OCI-LY7 (cell line): Measurements from ENCODE around the gene ATP9B. TPM values are rescaled to one million over a fixed set of nuclear protein-coding genes. Genes with fewer than 3 reads are reported as not detected.

ENCODE experiments used
- BruUV-seq: library from RNA; stranded (reverse); fragments of 400-500 nt; replicated peaks from 2 replicates; lab custom pipeline; 2021; lab: Mats Ljungman, UMichigan
- CTCF ChIA-PET: fragments of 300-600 bp; sonication (Branson Sonifier 250); formaldehyde crosslinking; loops from one replicate; lab custom pipeline; 2022; ENCODE audit warnings: antibody characterized with exemption; ENCODE audit not compliant: unreplicated experiment; lab: Charles Lee
- POLR2A ChIA-PET: fragments of 300-600 bp; sonication (Branson Sonifier 250); formaldehyde crosslinking; loops from one replicate; lab custom pipeline; 2022; ENCODE audit warnings: antibody characterized with exemption; lab: Charles Lee
- DNase-seq: peaks from one replicate; pipeline ENCODE4 v3.0.0-alpha.2; 2015; ENCODE audit warnings: low spot score
- H2AFZ ChIP-seq: fragments of 200-600 bp; sonication (generic), shearing (Covaris generic); 2 replicates; pipeline ENCODE4 v1.6.1; 2014; ENCODE audit warnings: mild to moderate bottlenecking, antibody characterized with exemption, low read length, moderate library complexity
- H3K27ac ChIP-seq: fragments of 200-600 bp; sonication (generic); 2 replicates; pipeline ENCODE4 v1.5.1; 2014; ENCODE audit warnings: mixed run types, low read depth, mild to moderate bottlenecking, moderate library complexity, low read length, inconsistent platforms; ENCODE audit not compliant: poor library complexity, severe bottlenecking
- H3K36me3 ChIP-seq: fragments of 200-600 bp; sonication (generic); 2 replicates; pipeline ENCODE4 v1.6.1; 2014; ENCODE audit warnings: mild to moderate bottlenecking, antibody characterized with exemption, low read length, moderate library complexity, mixed read lengths; ENCODE audit not compliant: insufficient read depth
- H3K4me1 ChIP-seq: fragments of 200-600 bp; sonication (generic); 2 replicates; pipeline ENCODE4 v1.5.1; 2014; ENCODE audit warnings: mild to moderate bottlenecking, low read length; ENCODE audit not compliant: insufficient read depth, poor library complexity, severe bottlenecking
- H3K4me2 ChIP-seq: fragments of 200-600 bp; sonication (generic); 2 replicates; pipeline ENCODE4 v1.6.1; 2014; ENCODE audit warnings: mild to moderate bottlenecking, low read length
- H3K4me3 ChIP-seq: fragments of 200-600 bp; sonication (generic); 2 replicates; pipeline ENCODE4 v1.5.1; 2014; ENCODE audit warnings: mild to moderate bottlenecking, low read depth, low read length; ENCODE audit not compliant: poor library complexity, severe bottlenecking
- H3K79me2 ChIP-seq: fragments of 200-600 bp; sonication (generic); 2 replicates; pipeline ENCODE4 v1.6.1; 2016; ENCODE audit warnings: low read depth, mild to moderate bottlenecking, low read length, moderate library complexity, mixed read lengths; ENCODE audit not compliant: insufficient read depth
- H3K9me2 ChIP-seq: fragments of 200-600 bp; sonication (generic); 2 replicates; pipeline ENCODE4 v1.6.1; 2016; ENCODE audit warnings: mild to moderate bottlenecking, low read length, mixed read lengths; ENCODE audit not compliant: insufficient read depth
- H3K9me3 ChIP-seq: fragments of 200-600 bp; sonication (generic); 2 replicates; pipeline ENCODE4 v1.6.1; 2014; ENCODE audit warnings: mild to moderate bottlenecking, mixed run types, low read length, mixed read lengths
- H4K20me1 ChIP-seq: fragments of 200-600 bp; sonication (generic); 2 replicates; pipeline ENCODE4 v1.6.1; 2014; ENCODE audit warnings: mild to moderate bottlenecking, antibody characterized with exemption, low read length, moderate library complexity, mixed read lengths; ENCODE audit not compliant: insufficient read depth
- EZH2phosphoT487 ChIP-seq: fragments of 200-600 bp; sonication (generic); IDR thresholded peaks from 2 replicates; pipeline ENCODE4 v1.6.1; 2018; ENCODE audit warnings: low read depth, borderline replicate concordance, mild to moderate bottlenecking, mixed run types, antibody characterized with exemption, low read length, moderate library complexity, mixed read lengths
- intact Hi-C: fragments of 100-400 bp; cut with micrococcal nuclease; formaldehyde crosslinking; loops from one replicate; pipeline ENCODE4 v1.10.0; 2022; ENCODE audit not compliant: unreplicated experiment
- total RNA-seq, 2 experiments: library from RNA; depleted of rRNA in 1 of 2; stranded (reverse); fragments of >200 nt in 1 of 2; shearing (Covaris generic) in 1 of 2; gene quantifications; 2 replicates each; pipeline ENCODE4 v1.2.3, GENCODE V29; 2014 to 2022
- TF ChIP-seq, protein P1 (sequence below): fragments of 200-600 bp; sonication (generic); conservative IDR thresholded peaks from 2 replicates; pipeline ENCODE4 v1.5.1; 2014; ENCODE audit warnings: mild to moderate bottlenecking, antibody characterized with exemption, low read length, moderate library complexity, mixed read lengths

ATP9B gene
- total RNA-seq, 2 experiments from 2014 or later = 27.1 to 36.4 TPM

DNA sequence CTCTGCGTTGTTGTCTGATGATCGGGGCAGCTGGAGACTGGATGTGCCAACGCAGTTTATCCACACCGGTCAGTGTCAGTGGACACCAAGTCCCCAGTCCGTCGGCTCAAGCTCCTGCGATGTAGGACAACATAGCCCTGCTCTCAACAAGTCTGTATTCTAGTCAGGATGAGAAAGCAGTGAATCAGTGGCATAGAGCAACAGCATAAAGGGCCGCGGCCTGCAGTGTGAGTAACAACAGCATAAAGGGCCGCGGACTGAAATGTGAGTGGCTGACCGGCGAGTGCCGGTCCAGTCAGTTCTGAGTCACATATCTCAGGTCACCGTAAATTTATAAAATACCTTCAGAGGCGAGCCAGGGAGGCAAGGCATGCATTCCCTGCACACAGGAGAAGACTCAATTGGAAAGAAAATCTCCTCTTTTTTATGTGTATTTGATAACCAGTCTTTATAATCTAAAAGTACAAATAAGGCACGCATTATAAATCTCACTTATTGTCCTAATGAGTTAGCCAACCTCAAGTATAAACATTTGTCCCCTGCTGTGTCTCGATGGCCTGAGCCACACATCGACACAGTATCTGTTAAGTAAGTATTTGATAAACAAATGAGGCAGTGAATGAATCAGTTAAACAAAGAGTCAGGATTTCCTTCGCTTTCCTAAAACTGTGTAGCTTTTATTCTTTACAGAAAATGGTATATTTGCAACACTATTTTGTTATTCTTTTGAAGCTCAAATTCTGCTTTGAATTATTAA, 292.8 kb downstream of the ATP9B start:
- Histone ChIP-seq H3K4me3 (no peak overlapping the region), H3K9me2 (no peaks in the 10 kb centered on the region), H3K79me2 (no peaks in the 10 kb centered on the region), H3K4me2 (no peak overlapping the region), H4K20me1 (no peaks in the 10 kb centered on the region), H3K27ac (no peak overlapping the region), H2AFZ (no peak overlapping the region), H3K9me3 (no peaks in the 10 kb centered on the region), H3K4me1 (no peaks in the 10 kb centered on the region), H3K36me3 (peaks cover 8% of the 10 kb centered on the region)
- ChIA-PET POLR2A (interaction anchor here (0.9 kb wide), 1 partner anchor 17 kb away, joined by 3 read pairs; no protein-coding TSS in a partner anchor), CTCF (no interaction called here)
- no peak for DNase-seq
- no TSS peak for BruUV-seq
- TF ChIP-seq EZH2phosphoT487 = no peak
- TF ChIP-seq, protein P1, sequence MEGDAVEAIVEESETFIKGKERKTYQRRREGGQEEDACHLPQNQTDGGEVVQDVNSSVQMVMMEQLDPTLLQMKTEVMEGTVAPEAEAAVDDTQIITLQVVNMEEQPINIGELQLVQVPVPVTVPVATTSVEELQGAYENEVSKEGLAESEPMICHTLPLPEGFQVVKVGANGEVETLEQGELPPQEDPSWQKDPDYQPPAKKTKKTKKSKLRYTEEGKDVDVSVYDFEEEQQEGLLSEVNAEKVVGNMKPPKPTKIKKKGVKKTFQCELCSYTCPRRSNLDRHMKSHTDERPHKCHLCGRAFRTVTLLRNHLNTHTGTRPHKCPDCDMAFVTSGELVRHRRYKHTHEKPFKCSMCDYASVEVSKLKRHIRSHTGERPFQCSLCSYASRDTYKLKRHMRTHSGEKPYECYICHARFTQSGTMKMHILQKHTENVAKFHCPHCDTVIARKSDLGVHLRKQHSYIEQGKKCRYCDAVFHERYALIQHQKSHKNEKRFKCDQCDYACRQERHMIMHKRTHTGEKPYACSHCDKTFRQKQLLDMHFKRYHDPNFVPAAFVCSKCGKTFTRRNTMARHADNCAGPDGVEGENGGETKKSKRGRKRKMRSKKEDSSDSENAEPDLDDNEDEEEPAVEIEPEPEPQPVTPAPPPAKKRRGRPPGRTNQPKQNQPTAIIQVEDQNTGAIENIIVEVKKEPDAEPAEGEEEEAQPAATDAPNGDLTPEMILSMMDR = no peak
- intact Hi-C loops = no loop called here

DNA sequence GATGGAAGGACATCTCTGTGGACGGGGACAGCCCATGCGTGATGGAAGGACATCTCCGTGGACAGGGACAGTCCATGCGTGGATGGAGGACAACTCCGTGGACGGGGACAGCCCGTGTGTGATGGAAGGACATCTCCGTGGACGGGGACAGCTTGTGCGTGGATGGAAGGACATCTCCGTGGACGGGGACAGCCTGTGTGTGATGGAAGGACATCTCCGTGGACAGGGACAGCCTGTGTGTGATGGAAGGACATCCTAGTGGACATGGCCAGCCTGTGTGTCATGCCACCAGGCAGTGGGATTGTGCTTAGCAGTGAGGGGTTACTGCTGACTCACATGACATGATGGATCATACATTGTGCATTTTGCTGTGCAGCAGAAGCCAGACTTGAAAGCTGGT, 296.5 kb downstream of the ATP9B start:
- H3K4me2 ChIP-seq = no peak overlapping the region
- intact Hi-C loops = no loop called here
- no peaks in the 10 kb centered on the region for H3K79me2 ChIP-seq
- no peaks in the 10 kb centered on the region for H3K4me1 ChIP-seq
- H3K36me3 ChIP-seq = peaks cover 4% of the 10 kb centered on the region; the same call in 1 of the 2 replicates
- no peak for DNase-seq
- no TSS peak for BruUV-seq
- no peak overlapping the region for H2AFZ ChIP-seq
- no peak for TF ChIP-seq EZH2phosphoT487
- TF ChIP-seq, protein P1 = no peak
- no peaks in the 10 kb centered on the region for H3K9me3 ChIP-seq
- no peak overlapping the region for H3K4me3 ChIP-seq
- H4K20me1 ChIP-seq = no peaks in the 10 kb centered on the region
- CTCF ChIA-PET = no interaction called here
- POLR2A ChIA-PET = no interaction called here
- no peak overlapping the region for H3K27ac ChIP-seq
- H3K9me2 ChIP-seq = no peaks in the 10 kb centered on the region
